OCI-LY7 (cell line): Measurements from ENCODE around the gene CLSTN2. TPM values are rescaled to one million over a fixed set of nuclear protein-coding genes. Genes with fewer than 3 reads are reported as not detected.

Source experiments
- BruUV-seq: library from RNA; stranded (reverse); fragments of 400-500 nt; replicated peaks from 2 replicates; lab custom pipeline; 2021; lab: Mats Ljungman, UMichigan
- CTCF ChIA-PET: fragments of 300-600 bp; sonication (Branson Sonifier 250); formaldehyde crosslinking; loops from one replicate; lab custom pipeline; 2022; ENCODE audit warnings: antibody characterized with exemption; ENCODE audit not compliant: unreplicated experiment; lab: Charles Lee
- POLR2A ChIA-PET: fragments of 300-600 bp; sonication (Branson Sonifier 250); formaldehyde crosslinking; loops from one replicate; lab custom pipeline; 2022; ENCODE audit warnings: antibody characterized with exemption; lab: Charles Lee
- DNase-seq: peaks from one replicate; pipeline ENCODE4 v3.0.0-alpha.2; 2015; ENCODE audit warnings: low spot score
- H2AFZ ChIP-seq: fragments of 200-600 bp; sonication (generic), shearing (Covaris generic); 2 replicates; pipeline ENCODE4 v1.6.1; 2014; ENCODE audit warnings: mild to moderate bottlenecking, antibody characterized with exemption, low read length, moderate library complexity
- H3K27ac ChIP-seq: fragments of 200-600 bp; sonication (generic); 2 replicates; pipeline ENCODE4 v1.5.1; 2014; ENCODE audit warnings: mixed run types, low read depth, mild to moderate bottlenecking, moderate library complexity, low read length, inconsistent platforms; ENCODE audit not compliant: poor library complexity, severe bottlenecking
- H3K36me3 ChIP-seq: fragments of 200-600 bp; sonication (generic); 2 replicates; pipeline ENCODE4 v1.6.1; 2014; ENCODE audit warnings: mild to moderate bottlenecking, antibody characterized with exemption, low read length, moderate library complexity, mixed read lengths; ENCODE audit not compliant: insufficient read depth
- H3K4me1 ChIP-seq: fragments of 200-600 bp; sonication (generic); 2 replicates; pipeline ENCODE4 v1.5.1; 2014; ENCODE audit warnings: mild to moderate bottlenecking, low read length; ENCODE audit not compliant: insufficient read depth, poor library complexity, severe bottlenecking
- H3K4me2 ChIP-seq: fragments of 200-600 bp; sonication (generic); 2 replicates; pipeline ENCODE4 v1.6.1; 2014; ENCODE audit warnings: mild to moderate bottlenecking, low read length
- H3K4me3 ChIP-seq: fragments of 200-600 bp; sonication (generic); 2 replicates; pipeline ENCODE4 v1.5.1; 2014; ENCODE audit warnings: mild to moderate bottlenecking, low read depth, low read length; ENCODE audit not compliant: poor library complexity, severe bottlenecking
- H3K79me2 ChIP-seq: fragments of 200-600 bp; sonication (generic); 2 replicates; pipeline ENCODE4 v1.6.1; 2016; ENCODE audit warnings: low read depth, mild to moderate bottlenecking, low read length, moderate library complexity, mixed read lengths; ENCODE audit not compliant: insufficient read depth
- H3K9me2 ChIP-seq: fragments of 200-600 bp; sonication (generic); 2 replicates; pipeline ENCODE4 v1.6.1; 2016; ENCODE audit warnings: mild to moderate bottlenecking, low read length, mixed read lengths; ENCODE audit not compliant: insufficient read depth
- H3K9me3 ChIP-seq: fragments of 200-600 bp; sonication (generic); 2 replicates; pipeline ENCODE4 v1.6.1; 2014; ENCODE audit warnings: mild to moderate bottlenecking, mixed run types, low read length, mixed read lengths
- H4K20me1 ChIP-seq: fragments of 200-600 bp; sonication (generic); 2 replicates; pipeline ENCODE4 v1.6.1; 2014; ENCODE audit warnings: mild to moderate bottlenecking, antibody characterized with exemption, low read length, moderate library complexity, mixed read lengths; ENCODE audit not compliant: insufficient read depth
- CTCF ChIP-seq: fragments of 200-600 bp; sonication (generic); conservative IDR thresholded peaks from 2 replicates; pipeline ENCODE4 v1.5.1; 2014; ENCODE audit warnings: mild to moderate bottlenecking, antibody characterized with exemption, low read length, moderate library complexity, mixed read lengths
- EZH2phosphoT487 ChIP-seq: fragments of 200-600 bp; sonication (generic); IDR thresholded peaks from 2 replicates; pipeline ENCODE4 v1.6.1; 2018; ENCODE audit warnings: low read depth, borderline replicate concordance, mild to moderate bottlenecking, mixed run types, antibody characterized with exemption, low read length, moderate library complexity, mixed read lengths
- intact Hi-C: fragments of 100-400 bp; cut with micrococcal nuclease; formaldehyde crosslinking; loops from one replicate; pipeline ENCODE4 v1.10.0; 2022; ENCODE audit not compliant: unreplicated experiment
- total RNA-seq, 2 experiments: library from RNA; depleted of rRNA in 1 of 2; stranded (reverse); fragments of >200 nt in 1 of 2; shearing (Covaris generic) in 1 of 2; gene quantifications; 2 replicates each; pipeline ENCODE4 v1.2.3, GENCODE V29; 2014 to 2022

Gene CLSTN2
- total RNA-seq, 2 experiments from 2014 or later, result not detected

- no peak for DNase-seq
- no peaks in the 10 kb centered on the region for H4K20me1 ChIP-seq
- no peak overlapping the region for H3K27ac ChIP-seq
- no peak overlapping the region for H2AFZ ChIP-seq
- no peaks in the 10 kb centered on the region for H3K36me3 ChIP-seq
- H3K79me2 ChIP-seq, result no peaks in the 10 kb centered on the region
- no TSS peak for BruUV-seq
- POLR2A ChIA-PET, result no interaction called here
- no peaks in the 10 kb centered on the region for H3K4me1 ChIP-seq
- no peaks in the 10 kb centered on the region for H3K9me3 ChIP-seq
- CTCF ChIA-PET, result no interaction called here
- H3K4me3 ChIP-seq, result no peak overlapping the region
- H3K4me2 ChIP-seq, result no peak overlapping the region
- intact Hi-C loops, result no loop called here
- no peaks in the 10 kb centered on the region for H3K9me2 ChIP-seq
- TF ChIP-seq EZH2phosphoT487, result no peak
- no peak for TF ChIP-seq CTCF
Measured at GRCh38 chr3:140505876-140506275, 570.9 kb downstream of the CLSTN2 start.

GRCh38 chr3:140508550-140508949 lies 573.6 kb downstream of the CLSTN2 start:
- POLR2A ChIA-PET, result no interaction called here
- H3K4me1 ChIP-seq, result no peaks in the 10 kb centered on the region
- no TSS peak for BruUV-seq
- no peak overlapping the region for H2AFZ ChIP-seq
- TF ChIP-seq CTCF (no peak), EZH2phosphoT487 (no peak)
- no peaks in the 10 kb centered on the region for H3K36me3 ChIP-seq
- H3K4me2 ChIP-seq, result no peak overlapping the region
- intact Hi-C loops, result no loop called here
- no peaks in the 10 kb centered on the region for H3K79me2 ChIP-seq
- no peaks in the 10 kb centered on the region for H3K9me3 ChIP-seq
- no peaks in the 10 kb centered on the region for H3K9me2 ChIP-seq
- no peak overlapping the region for H3K4me3 ChIP-seq
- no peak overlapping the region for H3K27ac ChIP-seq
- no peaks in the 10 kb centered on the region for H4K20me1 ChIP-seq
- CTCF ChIA-PET, result no interaction called here
- DNase-seq, result no peak

GRCh38 chr3:140509534-140509933 lies 574.5 kb downstream of the CLSTN2 start:
- H4K20me1 ChIP-seq, result no peaks in the 10 kb centered on the region
- H3K9me3 ChIP-seq, result no peaks in the 10 kb centered on the region
- no peak overlapping the region for H3K27ac ChIP-seq
- ChIA-PET CTCF (no interaction called here), POLR2A (no interaction called here)
- BruUV-seq, result no TSS peak
- no peak overlapping the region for H3K4me2 ChIP-seq
- no peak overlapping the region for H2AFZ ChIP-seq
- H3K4me3 ChIP-seq, result no peak overlapping the region
- H3K4me1 ChIP-seq, result no peaks in the 10 kb centered on the region
- intact Hi-C loops, result no loop called here
- TF ChIP-seq EZH2phosphoT487, result no peak
- no peak for TF ChIP-seq CTCF
- no peaks in the 10 kb centered on the region for H3K79me2 ChIP-seq
- H3K9me2 ChIP-seq, result no peaks in the 10 kb centered on the region
- H3K36me3 ChIP-seq, result no peaks in the 10 kb centered on the region
- DNase-seq, result no peak
